Endothelial cell of umbilical vein (primary cell): Measurements from ENCODE around the gene ZNF672. TPM values are rescaled to one million over a fixed set of nuclear protein-coding genes. Genes with fewer than 3 reads are reported as not detected.

ENCODE experiments used
- BruUV-seq: library from RNA; stranded (reverse); fragments of 400-500 nt; replicated peaks from 2 replicates; lab custom pipeline; 2021; lab: Mats Ljungman, UMichigan
- CTCF ChIA-PET: fragments of 300-600, 350-600 bp; sonication (Branson Sonifier 250); formaldehyde crosslinking; loops from one replicate; lab custom pipeline; 2021; ENCODE audit warnings: antibody characterized with exemption, inconsistent platforms; lab: Charles Lee
- POLR2A ChIA-PET: fragments of 300-600, 350-600 bp; sonication (Branson Sonifier 250); formaldehyde crosslinking; loops from one replicate; lab custom pipeline; 2021; ENCODE audit warnings: antibody characterized with exemption, inconsistent platforms; lab: Charles Lee
- DNase-seq: peaks from one replicate; pipeline ENCODE4 v3.0.0-alpha.2; 2011; ENCODE audit warnings: low read depth, low spot score
- FAIRE-seq: peaks from 2 replicates; lab custom pipeline; 2011; peaks lifted over from hg19 to GRCh38; lab: Jason Lieb, UNC
- H2AFZ ChIP-seq: 2 replicates; pipeline ENCODE4 v1.6.0; 2012; ENCODE audit warnings: low read depth, low read length, control low read depth, inconsistent platforms
- H3K27ac ChIP-seq: 2 replicates; pipeline ENCODE4 v1.5.1; 2011; ENCODE audit warnings: low read depth, mild to moderate bottlenecking, control low read depth, low read length, moderate library complexity; ENCODE audit not compliant: insufficient read depth
- H3K27me3 ChIP-seq, 2 experiments: 2 replicates each; pipeline versions ENCODE4 v1.6.0 to v1.6.1; 2011; ENCODE audit warnings: low read length in 2 of 2, mixed read lengths in 1 of 2; ENCODE audit not compliant: control insufficient read depth in 2 of 2, insufficient read depth in 2 of 2
- H3K36me3 ChIP-seq, 2 experiments: 2 replicates in 1 of 2; 3 replicates in 1 of 2; pipeline ENCODE4 v1.5.1; 2011; ENCODE audit warnings: low read length in 2 of 2, mild to moderate bottlenecking in 1 of 2, moderate library complexity in 1 of 2; ENCODE audit not compliant: control insufficient read depth in 2 of 2, insufficient read depth in 2 of 2; ENCODE audit errors: extremely low read depth in 1 of 2
- H3K4me1 ChIP-seq: 3 replicates; pipeline ENCODE4 v1.5.1; 2011; ENCODE audit warnings: mild to moderate bottlenecking, low read length; ENCODE audit not compliant: control insufficient read depth, insufficient read depth; ENCODE audit errors: extremely low read depth
- H3K4me2 ChIP-seq: 2 replicates; pipeline ENCODE4 v1.6.1; 2011; ENCODE audit warnings: low read length, control low read depth, mixed read lengths; ENCODE audit not compliant: insufficient read depth
- H3K4me3 ChIP-seq, 3 experiments: fragments of 200-600 bp in 1 of 3; sonication (generic), shearing (Covaris generic) in 1 of 3; replicated peaks in 1 of 3; 2 replicates each; pipeline ENCODE4 v1.5.1; 2011 to 2016; ENCODE audit warnings: control low read depth in 3 of 3, low read length in 3 of 3, mild to moderate bottlenecking in 2 of 3, inconsistent platforms in 1 of 3, low read depth in 1 of 3, moderate library complexity in 1 of 3; ENCODE audit not compliant: insufficient read depth in 1 of 3
- H3K79me2 ChIP-seq: 2 replicates; pipeline ENCODE4 v1.6.0; 2012; ENCODE audit warnings: low read length, inconsistent platforms; ENCODE audit not compliant: control insufficient read depth, insufficient read depth
- H3K9ac ChIP-seq: replicated peaks from 2 replicates; pipeline ENCODE3; 2011; ENCODE audit warnings: low read length, control low read depth; ENCODE audit not compliant: insufficient read depth; ENCODE audit errors: extremely low read depth
- H3K9me1 ChIP-seq: replicated peaks from 3 replicates; pipeline ENCODE4 v1.6.0; 2011; ENCODE audit warnings: mild to moderate bottlenecking, low read length; ENCODE audit not compliant: control insufficient read depth, insufficient read depth; ENCODE audit errors: extremely low read depth
- H3K9me3 ChIP-seq: replicated peaks from 2 replicates; pipeline ENCODE4 v1.5.1; 2012; ENCODE audit warnings: low read length, inconsistent platforms; ENCODE audit not compliant: control insufficient read depth, insufficient read depth
- H4K20me1 ChIP-seq: replicated peaks from 2 replicates; pipeline ENCODE3; 2011; ENCODE audit warnings: mild to moderate bottlenecking, low read length; ENCODE audit not compliant: control insufficient read depth, insufficient read depth; ENCODE audit errors: extremely low read depth
- CTCF ChIP-seq, 2 donors: IDR thresholded peaks; 1 replicate in 1 of 2; 2 replicates in 1 of 2; pipeline ENCODE4 v1.5.1; 2011; ENCODE audit warnings: low read length in 2 of 2, mild to moderate bottlenecking in 2 of 2, moderate library complexity in 2 of 2, control low read depth in 1 of 2, inconsistent platforms in 1 of 2, low read depth in 1 of 2; ENCODE audit not compliant: insufficient read depth in 1 of 2; ENCODE audit errors: extremely low read depth in 1 of 2
- FOS ChIP-seq: IDR thresholded peaks from 2 replicates; pipeline ENCODE4 v1.6.1; 2011; ENCODE audit warnings: mild to moderate bottlenecking, low read length, moderate library complexity, borderline replicate concordance; ENCODE audit not compliant: insufficient read depth
- GATA2 ChIP-seq: IDR thresholded peaks from 2 replicates; pipeline ENCODE4 v1.7.0; 2011; ENCODE audit warnings: low read depth, mild to moderate bottlenecking, moderate library complexity, mixed read lengths, low read length; ENCODE audit not compliant: insufficient read length, insufficient read depth
- MYC ChIP-seq: IDR thresholded peaks from one replicate; pipeline ENCODE4 v1.6.1; 2011; ENCODE audit warnings: mild to moderate bottlenecking, low read depth, low read length
- POLR2A ChIP-seq: IDR thresholded peaks from 2 replicates; pipeline ENCODE4 v1.6.1; 2012; ENCODE audit warnings: low read depth, mild to moderate bottlenecking, control low read depth, low read length
- dilution Hi-C: fragments of 300-500 bp; cut with MboI; formaldehyde crosslinking; loops from one replicate; pipeline ENCODE4 v1.15.0; 2019; ENCODE audit warnings: low sequenced_read_pairs; ENCODE audit not compliant: extremely low pct_ligation_motif_present
- intact Hi-C: fragments of 100-400 bp; cut with micrococcal nuclease; formaldehyde crosslinking; loops from one replicate; pipeline ENCODE4 v1.10.0; 2022
- polyA plus RNA-seq, 4 experiments: library from polyadenylated mRNA; depleted of rRNA in 3 of 4; stranded (reverse) in 3 of 4; unstranded in 1 of 4; fragments of >200 nt; gene quantifications; 2 replicates each; pipeline versions ENCODE4 v1.2.1 to v1.2.3, GENCODE V29; 2011 to 2012; ENCODE audit warnings: missing spikeins in 1 of 4
- total RNA-seq: library from RNA; stranded (reverse); gene quantifications from 2 replicates; pipeline ENCODE4 v1.2.3, GENCODE V29; 2021

Gene ZNF672
- total and polyA plus RNA-seq, 2 donors (not counting 3 experiments of a cell fraction or from before 2014, with no cell fraction given), result 20.1 to 29.6 TPM

GRCh38 chr1:248847181-248847955, 9.3 kb downstream of the ZNF672 start:
- intact Hi-C loops, result no loop called here
- H3K27ac ChIP-seq, result no peak overlapping the region
- FAIRE-seq (no peak), DNase-seq (no peak)
- peaks cover 5% of the 10 kb centered on the region for H3K79me2 ChIP-seq
- ChIA-PET POLR2A (no interaction called here), CTCF (interaction anchor here (0.8 kb wide), 1 partner anchor 11 kb away, joined by 3 read pairs; no protein-coding TSS in a partner anchor)
- H3K9me3 ChIP-seq, result no peaks in the 10 kb centered on the region
- H3K27me3 ChIP-seq, result no peaks in the 10 kb centered on the region
- H3K36me3 ChIP-seq, result peaks cover 6 to 26% of the 10 kb centered on the region in 2 experiments
- no peaks in the 10 kb centered on the region for H3K9me1 ChIP-seq
- no peaks in the 10 kb centered on the region for H4K20me1 ChIP-seq
- H3K4me2 ChIP-seq, result no peak overlapping the region
- H3K9ac ChIP-seq, result no peak overlapping the region
- no peak overlapping the region for H2AFZ ChIP-seq
- dilution Hi-C loops, result no loop called here
- H3K4me1 ChIP-seq, result no peaks in the 10 kb centered on the region
- no peak for TF ChIP-seq MYC
- TF ChIP-seq POLR2A, result no peak
- TF ChIP-seq FOS, result no peak
- no peak for TF ChIP-seq GATA2
- no TSS peak for BruUV-seq
- no peak overlapping the region for H3K4me3 ChIP-seq

GRCh38 chr1:248847956-248848561, 10.0 kb downstream of the ZNF672 start:
- H3K4me2 ChIP-seq, result no peak overlapping the region
- H3K27ac ChIP-seq, result no peak overlapping the region
- H3K9ac ChIP-seq, result no peak overlapping the region
- POLR2A ChIA-PET, result no interaction called here
- no TSS peak for BruUV-seq
- H3K27me3 ChIP-seq, result no peaks in the 10 kb centered on the region
- H3K36me3 ChIP-seq, result peaks cover 6 to 26% of the 10 kb centered on the region in 2 experiments
- no peaks in the 10 kb centered on the region for H4K20me1 ChIP-seq
- no peak overlapping the region for H2AFZ ChIP-seq
- H3K4me3 ChIP-seq, result no peak overlapping the region
- CTCF ChIA-PET, result no interaction called here
- dilution Hi-C loops (no loop called here), intact Hi-C loops (no loop called here)
- no peaks in the 10 kb centered on the region for H3K9me1 ChIP-seq
- H3K9me3 ChIP-seq, result no peaks in the 10 kb centered on the region
- TF ChIP-seq FOS (no peak), CTCF (IDR thresholded peaks at IDR 0.05; ENCODE audit: extremely low read depth in 1 of 2, insufficient read depth in 1 of 2, low read depth in 1 of 2, low read length in 2 of 2) (no peak), GATA2 (no peak)
- H3K79me2 ChIP-seq, result peaks cover 2% of the 10 kb centered on the region
- no peaks in the 10 kb centered on the region for H3K4me1 ChIP-seq
- FAIRE-seq (no peak), DNase-seq (no peak)
